GM12878 (cell line): ENCODE data around the gene GSS. TPM values are rescaled to one million over a fixed set of nuclear protein-coding genes. Genes with fewer than 3 reads are reported as not detected.

Experiments
- ATAC-seq: fragments of 200-7000 bp; cut with Tn5 transposase; 3 replicates; pipeline ENCODE4 v1.9.1; 2020; ENCODE audit warnings: mild to moderate bottlenecking, moderate library complexity
- BruUV-seq: library from RNA; stranded (reverse); fragments of 400-500 nt; replicated peaks from 2 replicates; lab custom pipeline; 2021; lab: Mats Ljungman, UMichigan
- CTCF ChIA-PET: fragments of 300-600 bp; sonication (Branson Sonifier 250); formaldehyde crosslinking; extraction: SDS; loops from one replicate; lab custom pipeline; 2021; ENCODE audit warnings: inconsistent platforms; lab: Yijun Ruan, JAX
- POLR2A ChIA-PET: fragments of 350-600 bp; formaldehyde crosslinking; extraction: SDS; loops from one replicate; lab custom pipeline; 2021; ENCODE audit warnings: inconsistent platforms; lab: Charles Lee
- RAD21 ChIA-PET: fragments of 300-600 bp; sonication (Branson Sonifier 250); formaldehyde crosslinking; loops from one replicate; lab custom pipeline; 2023; ENCODE audit warnings: antibody characterized with exemption; ENCODE audit not compliant: unreplicated experiment; lab: Charles Lee
- SMC1A ChIA-PET: fragments of 300-600 bp; sonication (Branson Sonifier 250); formaldehyde crosslinking; loops from one replicate; lab custom pipeline; 2023; ENCODE audit not compliant: unreplicated experiment, uncharacterized antibody; lab: Charles Lee
- DNase-seq: peaks from one replicate; pipeline ENCODE4 v3.0.0-alpha.2; 2011; ENCODE audit warnings: low read depth, low spot score
- FAIRE-seq: peaks from 3 replicates; lab custom pipeline; 2011; peaks lifted over from hg19 to GRCh38; lab: Jason Lieb, UNC
- H2AFZ ChIP-seq: 2 replicates; pipeline ENCODE4 v1.6.0; 2011; ENCODE audit warnings: low read depth, low read length, control low read depth; ENCODE audit not compliant: control insufficient read depth
- H3K27ac ChIP-seq: 2 replicates; pipeline ENCODE4 v1.5.1; 2011; ENCODE audit warnings: control low read depth; ENCODE audit not compliant: control insufficient read depth, insufficient read depth
- H3K27me3 ChIP-seq, 2 experiments: replicated peaks in 1 of 2; 2 replicates each; pipeline versions ENCODE4 v1.6.0 to v1.6.1; 2011; ENCODE audit warnings: low read length in 1 of 2; ENCODE audit not compliant: control insufficient read depth in 2 of 2, insufficient read depth in 2 of 2
- H3K36me3 ChIP-seq, 2 experiments: 2 replicates each; pipeline ENCODE4 v1.5.1; 2011; ENCODE audit warnings: low read length in 1 of 2; ENCODE audit not compliant: control insufficient read depth in 2 of 2, insufficient read depth in 2 of 2
- H3K4me1 ChIP-seq: 2 replicates; pipeline ENCODE4 v1.6.1; 2011; ENCODE audit warnings: mild to moderate bottlenecking, low read length, moderate library complexity, mixed read lengths; ENCODE audit not compliant: control insufficient read depth, insufficient read depth
- H3K4me2 ChIP-seq: 2 replicates; pipeline ENCODE4 v1.6.0; 2011; ENCODE audit warnings: control low read depth; ENCODE audit not compliant: control insufficient read depth, insufficient read depth
- H3K4me3 ChIP-seq: fragments of 200-600 bp; sonication (generic); 2 replicates; pipeline ENCODE4 v1.5.1; 2016
- H3K79me2 ChIP-seq: 2 replicates; pipeline ENCODE4 v1.6.0; 2011; ENCODE audit warnings: low read length; ENCODE audit not compliant: control insufficient read depth, insufficient read depth
- H3K9ac ChIP-seq: 2 replicates; pipeline ENCODE4 v1.8.0; 2011; ENCODE audit warnings: low read length, control low read depth, mixed read lengths; ENCODE audit not compliant: control insufficient read depth, insufficient read depth
- H3K9me3 ChIP-seq: replicated peaks from 3 replicates; pipeline ENCODE4 v1.5.1; 2011; ENCODE audit warnings: mild to moderate bottlenecking, low read length; ENCODE audit not compliant: control insufficient read depth, insufficient read depth
- H4K20me1 ChIP-seq: 2 replicates; pipeline ENCODE4 v1.6.0; 2011; ENCODE audit not compliant: control insufficient read depth, insufficient read depth
- CEBPB ChIP-seq, 2 experiments: fragments of 150-350 bp in 1 of 2; IDR thresholded peaks; 2 replicates each; pipeline ENCODE4 v1.6.1; 2012 to 2014; ENCODE audit warnings: low read depth in 2 of 2, low read length in 2 of 2, borderline replicate concordance in 1 of 2, inconsistent platforms in 1 of 2
- CHD4 ChIP-seq: fragments of 200-600 bp; sonication (generic); IDR thresholded peaks from 2 replicates; pipeline ENCODE4 v1.6.1; 2016; ENCODE audit warnings: mild to moderate bottlenecking
- IKZF1 ChIP-seq: fragments of 450-650 bp; conservative IDR thresholded peaks from 2 replicates; pipeline ENCODE4 v1.6.1; 2017; ENCODE audit warnings: antibody characterized with exemption, mild to moderate bottlenecking
- KAT2A ChIP-seq: conservative IDR thresholded peaks from 2 replicates; pipeline ENCODE4 v1.6.1; 2011; ENCODE audit warnings: low read depth, low read length; ENCODE audit not compliant: control insufficient read depth
- PRDM15 ChIP-seq: fragments of 450-650 bp; formaldehyde crosslinking; IDR thresholded peaks from 2 replicates; pipeline ENCODE4 v1.4.0; 2020; ENCODE audit warnings: mild to moderate bottlenecking, moderate library complexity
- YBX1 ChIP-seq: fragments of 450-650 bp; IDR thresholded peaks from 2 replicates; pipeline ENCODE4 v1.6.1; 2016; ENCODE audit warnings: antibody characterized with exemption
- ZBTB33 ChIP-seq: fragments of 450-650 bp; IDR thresholded peaks from 2 replicates; pipeline ENCODE4 v1.6.1; 2017; ENCODE audit warnings: mild to moderate bottlenecking
- ZNF592 ChIP-seq: fragments of 450-650 bp; IDR thresholded peaks from 2 replicates; pipeline ENCODE4 v1.6.1; 2017; ENCODE audit warnings: mild to moderate bottlenecking, moderate library complexity
- WGBS: methylation state at CpG from one replicate; pipeline ENCODE4 v1.1.6; 2016; ENCODE audit warnings: low lambda C conversion rate; ENCODE audit not compliant: insufficient replicate concordance, insufficient coverage; ENCODE audit errors: missing lambda C conversion rate; 5-methylcytosine and 5-hydroxymethylcytosine counted together
- in situ Hi-C: fragments of 300-500 bp; cut with MboI; formaldehyde crosslinking; loops from 9 replicates; pipeline ENCODE4 v1.14.3; 2018; ENCODE audit warnings: mixed read lengths
- intact Hi-C: fragments of 100-400 bp; cut with micrococcal nuclease; formaldehyde crosslinking; loops from one replicate; pipeline ENCODE4 v1.14.2; 2022; ENCODE audit not compliant: unreplicated experiment
- polyA plus RNA-seq, 11 experiments: library from polyadenylated mRNA; depleted of rRNA in 4 of 11; unstranded in 6 of 11; stranded (reverse) in 5 of 11; fragments of >200 nt; fragmentation: Nextera tagmentation in 4 of 11; fragmentation: Illumina TruSeq in 1 of 11; extraction: Ambion mirVana in 4 of 11; extraction: Trizol in 1 of 11; gene quantifications; 1 replicate in 1 of 11; 2 replicates in 10 of 11; pipeline versions ENCODE4 v1.2.1 to v1.2.3, GENCODE V29; 2011 to 2016; ENCODE audit warnings: inconsistent platforms in 2 of 11, missing spikeins in 2 of 11, low read depth in 1 of 11
- total RNA-seq, 4 experiments: library from RNA; depleted of rRNA in 3 of 4; stranded (reverse); fragments of >200 nt in 3 of 4; fragmentation: Illumina TruSeq in 1 of 4; extraction: Trizol in 1 of 4; gene quantifications; 2 replicates each; pipeline versions ENCODE4 v1.2.1 to v1.2.3, GENCODE V29; 2013 to 2021

The GSS gene
- total and polyA plus RNA-seq, 10 of the 15 experiments (the other 5 are each of a cell fraction or from before 2014, with no cell fraction given): 12.7 to 120 (median 67.4) TPM

- Histone ChIP-seq H3K4me1 (no peaks in the 10 kb centered on the region), H4K20me1 (no peaks in the 10 kb centered on the region), H3K36me3 (peaks cover 3 to 29% of the 10 kb centered on the region in 2 experiments), H3K9ac (no peak overlapping the region), H3K4me2 (no peak overlapping the region), H2AFZ (no peak overlapping the region), H3K27ac (no peak overlapping the region), H3K4me3 (no peak overlapping the region), H3K27me3 (no peaks in the 10 kb centered on the region), H3K9me3 (no peaks in the 10 kb centered on the region), H3K79me2 (no peaks in the 10 kb centered on the region)
- BruUV-seq: no TSS peak
- intact Hi-C loops: no loop called here
- ChIA-PET SMC1A (interaction anchor here (1.0 to 1.8 kb wide), 2 partner anchors 33 to 66 kb away, joined by 3 to 5 read pairs; no protein-coding TSS in a partner anchor), RAD21 (no interaction called here), CTCF (interaction anchor here (0.6 kb wide), 1 partner anchor 106 kb away, joined by 3 read pairs; no protein-coding TSS in a partner anchor), POLR2A (interaction anchor here (0.6 kb wide), 1 partner anchor 16 kb away, joined by 3 read pairs; no protein-coding TSS in a partner anchor)
- FAIRE-seq (no peak), DNase-seq (no peak), ATAC-seq (no peak)
- in situ Hi-C loops: no loop called here
- TF ChIP-seq ZNF592: no peak
- TF ChIP-seq KAT2A: no peak
- no peak for TF ChIP-seq IKZF1
- TF ChIP-seq PRDM15: no peak
- TF ChIP-seq ZBTB33: no peak
- no peak for TF ChIP-seq CHD4
- TF ChIP-seq CEBPB (IDR thresholded peaks at IDR 0.05; ENCODE audit: borderline replicate concordance in 1 of 2, low read depth in 2 of 2, low read length in 2 of 2): no peak
- TF ChIP-seq YBX1: no peak
- 50% methylated on average over 4 of the region's 4 CpGs for WGBS
Observed at GRCh38 chr20:34941226-34941625, 14.4 kb downstream of the GSS start.
